GM04504 (cell line): Measurements from ENCODE around the gene WNT2B.
A peak's percentile ranks its signal among the peaks of the same experiment; 100 is the strongest.

Source experiments
- DNase-seq: peaks from one replicate; pipeline ENCODE4 v3.0.0-alpha.2; 2012; ENCODE audit warnings: low read depth

The WNT2B gene

DNA sequence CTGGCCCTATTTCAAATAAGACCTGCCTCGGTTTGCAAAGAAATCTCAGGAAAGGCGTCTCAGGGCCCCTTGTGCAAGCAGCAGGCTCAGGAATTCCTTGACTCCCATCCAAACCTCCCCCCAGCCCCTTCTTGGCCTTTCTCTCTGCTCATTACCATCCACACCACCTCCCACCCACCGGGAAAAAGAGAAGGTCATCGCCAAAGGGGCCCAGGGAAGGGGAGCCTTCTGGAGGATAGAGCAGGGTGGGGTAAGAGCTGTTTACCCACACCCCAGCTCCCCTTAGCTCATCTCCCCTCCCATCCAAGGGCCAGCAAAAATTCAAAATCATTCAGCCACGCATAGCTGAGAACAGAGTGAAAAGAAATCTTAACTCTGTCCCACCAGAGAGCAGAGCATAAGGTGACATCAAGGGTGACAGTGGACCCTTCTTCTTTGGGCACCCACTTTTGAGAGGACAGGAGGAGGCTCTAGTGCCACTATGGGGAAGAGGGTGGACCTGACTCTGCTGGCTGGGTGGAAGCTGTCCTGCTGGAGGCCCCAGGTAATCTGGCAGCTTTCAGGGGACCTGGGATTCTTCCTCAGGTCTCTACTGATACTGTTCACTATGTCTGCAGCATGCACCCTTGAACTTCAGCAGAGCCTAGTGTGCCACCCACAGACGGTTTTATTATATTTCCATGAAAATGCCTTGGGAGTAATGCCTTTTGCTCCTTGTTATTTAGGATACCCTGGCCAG lies 3.9 kb upstream of the WNT2B start:
- no peak for DNase-seq

DNA sequence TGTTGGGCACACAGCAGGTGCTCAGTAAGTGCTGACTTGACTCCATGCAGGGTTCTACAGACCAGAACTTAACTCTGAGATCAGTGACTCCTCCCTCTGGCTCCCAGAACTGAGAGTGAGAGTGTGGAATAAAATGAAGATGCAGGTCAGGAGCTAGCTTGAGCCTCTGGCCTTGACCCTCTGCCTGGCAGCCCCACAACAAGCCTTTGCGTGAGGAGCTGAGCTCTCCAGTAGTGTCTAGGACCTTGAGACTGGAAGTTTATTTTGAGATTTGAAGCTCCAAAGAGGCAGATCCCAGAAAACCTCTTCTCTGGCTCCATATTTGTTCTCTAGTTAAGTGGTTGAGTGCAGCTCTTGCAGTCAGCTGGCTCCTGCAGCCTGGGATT lies 3.4 kb upstream of the WNT2B start:
- no peak for DNase-seq

DNA sequence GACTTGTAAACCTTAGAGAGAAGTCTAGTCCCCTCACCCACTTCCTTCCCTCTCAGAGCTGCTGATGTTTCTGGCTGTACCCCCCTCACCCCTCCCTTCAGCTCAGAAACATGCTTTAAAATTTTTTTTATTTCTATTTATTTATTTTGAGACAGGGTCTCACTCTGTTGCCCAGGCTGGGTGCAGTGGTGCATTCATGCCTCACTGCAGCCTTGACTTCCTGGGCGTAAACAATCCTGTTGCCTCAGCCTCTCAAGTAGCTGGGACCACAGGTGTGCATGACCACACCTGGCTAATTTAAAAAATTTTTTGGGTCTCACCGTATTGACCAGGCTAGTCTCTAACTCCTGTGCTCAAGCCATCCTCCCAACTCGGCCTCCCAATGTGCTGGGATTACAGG lies 2.9 kb upstream of the WNT2B start:
- no peak for DNase-seq

DNA sequence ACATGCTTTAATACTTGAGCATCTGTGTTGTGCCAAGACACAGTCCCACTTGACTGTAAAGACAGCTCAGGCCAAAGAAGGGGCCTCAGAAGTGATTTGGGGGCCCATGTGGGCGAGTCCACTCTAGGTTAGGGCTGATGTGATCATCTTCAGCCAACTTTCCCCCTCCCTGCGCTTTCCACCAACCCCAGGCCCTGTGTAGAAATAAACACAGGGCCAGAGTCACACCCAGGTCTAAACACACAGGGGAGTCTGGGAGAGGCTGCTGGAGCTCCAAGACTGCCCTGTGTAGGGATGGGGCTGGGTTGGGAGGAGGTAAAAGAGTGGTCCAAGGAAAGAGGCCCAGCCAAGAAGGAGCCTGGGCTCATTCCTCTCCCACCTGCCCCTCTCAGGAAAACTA lies 2.5 kb upstream of the WNT2B start:
- DNase-seq, result no peak

DNA sequence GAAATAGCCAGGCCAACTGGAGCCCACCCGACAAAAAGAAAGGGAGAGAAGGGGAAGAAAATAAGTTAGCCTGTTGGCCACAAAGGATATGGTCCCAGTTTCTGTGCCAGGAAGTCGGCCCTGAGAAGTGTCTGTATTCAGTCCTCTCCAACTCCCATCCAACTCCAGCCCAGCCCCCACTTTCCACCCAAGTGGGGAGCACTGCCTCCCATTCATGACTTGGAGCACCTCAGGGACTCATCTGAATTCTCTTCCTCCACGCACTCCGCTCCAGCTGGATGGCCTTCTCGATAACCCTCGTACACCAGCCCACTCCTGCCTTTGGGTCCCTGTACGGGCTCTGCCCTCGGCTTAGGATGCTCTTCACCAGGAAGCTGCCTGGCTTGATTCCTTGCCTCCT lies 2.0 kb upstream of the WNT2B start:
- no peak for DNase-seq

DNA sequence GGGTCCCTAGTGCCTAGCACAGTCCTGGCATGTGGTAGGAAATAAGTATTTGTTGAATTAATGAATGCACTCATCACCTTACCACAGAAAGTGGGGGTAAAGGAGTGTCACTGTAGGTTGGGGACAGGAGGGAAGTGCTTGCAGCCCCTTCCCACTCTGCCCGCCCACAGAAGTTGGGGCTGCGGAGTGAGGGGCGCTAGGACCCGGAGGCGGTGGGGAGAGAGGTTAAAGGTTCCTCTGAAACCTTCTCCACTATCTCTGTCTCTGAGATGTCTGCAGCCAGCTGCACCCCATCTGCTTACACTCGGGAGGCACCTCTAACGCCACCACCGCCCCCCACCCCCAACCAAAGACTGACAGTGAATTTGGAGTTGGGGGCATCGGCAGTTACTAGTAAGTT lies 1.4 kb upstream of the WNT2B start:
- DNase-seq, result no peak

DNA sequence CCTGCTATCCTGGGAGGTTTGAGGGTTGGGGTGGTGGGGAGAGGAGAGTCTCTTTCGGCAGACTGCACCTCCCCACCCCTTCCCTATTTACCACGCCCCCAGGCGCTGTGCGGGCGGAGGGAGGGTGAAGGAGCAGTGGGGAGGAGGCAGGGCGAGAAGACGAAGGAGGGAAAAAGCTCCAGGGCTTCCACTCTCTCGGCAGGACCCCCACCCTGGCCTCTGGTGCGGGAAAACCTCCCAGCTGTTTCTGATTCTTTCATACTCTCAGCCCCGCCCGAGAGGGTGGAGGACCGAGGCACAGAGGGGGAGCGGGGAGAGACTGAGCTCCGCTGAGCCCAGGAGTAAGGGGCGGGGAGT lies 866 bp upstream of the WNT2B start:
- DNase-seq, result no peak

DNA sequence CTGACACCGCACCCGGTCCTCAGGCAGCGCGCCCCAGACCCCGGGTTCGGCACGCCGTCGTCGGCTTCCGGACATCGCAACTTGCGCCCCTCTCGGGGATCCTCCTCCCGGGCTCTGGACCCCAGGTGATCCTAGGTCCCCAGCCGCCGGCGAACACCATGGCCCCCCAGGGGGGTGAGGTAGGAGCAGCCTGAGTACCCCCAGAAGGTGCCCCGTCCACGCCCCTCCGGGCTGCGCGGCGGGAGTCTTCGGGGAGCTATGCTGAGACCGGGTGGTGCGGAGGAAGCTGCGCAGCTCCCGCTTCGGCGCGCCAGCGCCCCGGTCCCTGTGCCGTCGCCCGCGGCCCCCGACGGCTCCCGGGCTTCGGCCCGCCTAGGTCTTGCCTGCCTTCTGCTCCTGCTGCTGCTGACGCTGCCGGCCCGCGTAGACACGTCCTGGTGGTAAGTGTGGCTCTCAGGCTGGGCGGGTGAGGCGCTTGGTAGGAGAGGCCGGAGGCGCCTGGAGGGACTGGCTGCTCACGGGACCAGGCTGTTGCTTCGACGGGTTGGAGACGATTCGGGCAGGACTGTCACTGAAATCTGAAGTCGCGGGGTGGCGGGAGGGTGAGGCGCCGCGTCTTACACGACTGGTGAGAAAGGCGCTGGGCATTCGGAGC lies 367 bp downstream of the WNT2B start:
- no peak for DNase-seq

DNA sequence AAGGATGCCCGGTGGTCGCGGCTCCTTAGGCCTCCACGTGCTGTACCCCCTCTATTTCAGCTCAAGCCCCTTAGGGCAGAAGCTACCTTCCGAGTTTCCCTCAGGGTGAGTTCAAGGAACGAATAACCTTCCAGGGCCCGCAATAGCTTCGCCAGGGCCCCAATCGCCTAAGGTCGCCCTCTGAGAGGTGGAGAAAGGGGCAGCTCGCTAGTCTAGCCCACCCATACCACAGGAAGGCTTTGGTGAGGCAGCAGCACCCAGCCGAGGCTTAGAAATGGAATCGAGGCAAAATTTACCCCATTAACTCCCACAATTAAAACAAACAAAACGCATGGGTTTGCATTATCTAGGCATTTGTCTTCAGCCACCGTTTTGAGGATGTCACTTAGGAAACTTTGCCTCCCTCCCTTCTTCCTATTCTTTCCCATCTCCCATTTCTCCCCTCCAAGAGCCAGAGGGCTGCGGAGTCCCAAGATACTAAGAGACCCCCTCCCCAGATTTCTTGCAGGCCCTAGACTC lies 954 bp downstream of the WNT2B start:
- no peak for DNase-seq

DNA sequence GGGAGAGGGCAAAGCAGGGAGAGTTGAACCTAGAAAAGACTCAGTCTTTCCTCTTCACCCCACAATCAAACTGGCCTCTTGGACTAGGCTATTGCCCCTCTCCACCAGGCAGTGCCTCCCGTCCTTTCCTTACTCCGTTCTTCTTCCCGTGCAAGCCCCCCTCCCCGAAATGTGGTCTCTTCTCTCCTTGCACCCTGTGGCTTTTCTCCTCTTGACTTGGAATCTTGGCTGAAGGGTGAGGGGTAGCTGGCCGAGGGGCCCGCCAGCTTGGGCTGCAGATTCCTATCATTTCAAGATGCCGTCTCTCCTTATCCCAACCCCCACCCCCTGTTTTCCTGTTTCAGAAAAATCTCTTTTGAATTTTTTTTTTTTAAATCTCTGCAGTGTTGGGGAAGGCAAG lies 1.6 kb downstream of the WNT2B start:
- no peak for DNase-seq

DNA sequence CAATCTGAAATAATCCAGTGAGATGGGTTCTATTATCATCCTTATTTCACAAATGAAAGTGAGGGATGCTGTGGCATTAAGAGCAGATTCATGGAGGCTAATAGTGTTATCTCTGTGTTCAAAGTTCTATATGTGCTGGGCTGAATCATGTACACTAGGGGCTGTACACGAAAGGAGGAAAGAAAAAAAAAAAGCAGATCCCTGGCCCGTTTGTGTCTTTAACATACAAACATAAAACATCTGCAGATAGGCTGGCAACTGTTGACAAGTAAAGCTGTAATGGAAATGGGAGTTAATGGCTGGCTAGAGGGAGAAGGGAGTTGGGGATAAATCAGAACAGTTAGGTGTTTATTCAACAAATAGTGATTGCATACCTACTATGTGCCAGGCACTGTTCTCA lies 3.1 kb downstream of the WNT2B start:
- no peak for DNase-seq

DNA sequence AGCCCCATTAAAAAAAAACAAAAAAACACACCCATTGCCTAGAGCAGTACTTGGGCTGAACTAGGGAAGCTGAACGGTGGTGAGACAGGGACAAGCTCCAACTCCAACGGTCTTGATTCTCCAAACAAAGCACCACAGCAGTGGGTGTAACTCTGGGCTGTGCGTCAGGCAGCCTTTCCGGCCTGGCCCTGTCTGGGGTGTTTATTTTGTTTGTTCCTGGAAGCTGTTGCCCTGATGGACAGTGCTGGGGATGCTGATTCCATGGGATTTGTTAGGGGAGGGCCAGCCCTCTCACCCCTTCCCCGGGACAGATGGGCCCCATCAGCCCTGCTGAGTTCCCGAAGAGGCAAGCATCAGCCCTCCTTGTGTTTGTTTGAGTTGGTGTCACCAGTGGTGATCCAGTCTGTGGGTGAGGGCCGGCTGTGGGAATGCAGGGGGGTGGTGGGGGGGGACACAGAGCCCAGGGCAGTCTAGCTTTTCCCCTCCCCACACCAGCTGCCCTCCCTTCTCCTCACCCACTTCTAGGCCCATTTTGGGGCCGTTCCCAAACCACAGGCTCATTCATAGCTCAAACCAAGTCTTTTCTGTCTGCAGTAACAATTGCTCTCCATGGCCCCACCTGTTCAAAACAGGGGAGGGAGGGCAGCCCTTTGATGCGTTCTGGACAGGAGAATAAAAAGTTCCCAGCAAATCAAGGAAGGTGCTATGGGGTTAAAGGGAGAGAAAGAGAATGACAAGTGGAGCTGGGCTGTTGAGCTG lies 4.5 kb downstream of the WNT2B start:
- no peak for DNase-seq

DNA sequence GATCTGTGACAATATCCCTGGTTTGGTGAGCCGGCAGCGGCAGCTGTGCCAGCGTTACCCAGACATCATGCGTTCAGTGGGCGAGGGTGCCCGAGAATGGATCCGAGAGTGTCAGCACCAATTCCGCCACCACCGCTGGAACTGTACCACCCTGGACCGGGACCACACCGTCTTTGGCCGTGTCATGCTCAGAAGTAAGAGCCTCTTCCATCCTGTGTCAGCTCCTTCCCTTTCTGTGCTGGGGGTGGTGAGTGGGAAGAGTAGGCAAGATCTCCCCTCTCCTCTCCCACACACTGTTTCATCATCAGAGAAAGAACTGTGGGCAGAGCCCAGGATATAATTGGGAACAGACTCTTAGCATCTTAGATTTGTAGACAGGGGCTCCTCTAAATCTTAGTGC lies 6.1 kb downstream of the WNT2B start:
- DNase-seq, result no peak

DNA sequence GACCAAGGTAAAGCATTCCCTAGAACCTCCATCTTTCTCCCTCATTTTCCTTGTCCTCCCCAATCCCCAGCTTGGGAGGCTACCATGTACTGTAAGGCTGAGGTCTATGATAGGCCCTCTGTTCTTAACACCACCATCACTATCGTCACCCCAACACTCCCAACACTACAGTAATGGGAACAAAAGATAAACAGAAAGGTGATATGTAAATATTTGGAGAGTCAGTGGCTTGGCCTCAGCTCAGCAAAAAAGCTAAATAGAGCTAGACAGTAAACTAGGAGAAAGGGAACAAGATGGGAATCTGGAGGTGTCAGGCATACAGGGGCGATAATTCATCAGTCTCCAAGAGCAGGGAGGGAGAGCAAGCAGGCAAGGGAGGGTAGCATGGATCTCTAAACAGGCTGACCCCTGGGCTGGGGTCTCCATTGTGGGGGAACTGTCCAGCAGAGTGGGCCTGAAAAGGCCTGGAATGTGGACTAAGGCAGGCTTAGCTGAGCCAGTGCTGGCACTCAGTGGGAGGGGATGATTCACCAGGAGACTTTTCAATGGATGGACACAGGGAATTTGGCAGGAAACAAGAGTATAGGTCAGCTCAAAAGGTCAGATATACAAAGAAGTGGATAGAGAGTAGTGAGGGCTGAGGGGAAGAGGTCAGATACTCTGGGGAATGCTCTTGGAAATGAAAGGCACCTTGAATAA lies 6.7 kb downstream of the WNT2B start:
- DNase-seq, result no peak

DNA sequence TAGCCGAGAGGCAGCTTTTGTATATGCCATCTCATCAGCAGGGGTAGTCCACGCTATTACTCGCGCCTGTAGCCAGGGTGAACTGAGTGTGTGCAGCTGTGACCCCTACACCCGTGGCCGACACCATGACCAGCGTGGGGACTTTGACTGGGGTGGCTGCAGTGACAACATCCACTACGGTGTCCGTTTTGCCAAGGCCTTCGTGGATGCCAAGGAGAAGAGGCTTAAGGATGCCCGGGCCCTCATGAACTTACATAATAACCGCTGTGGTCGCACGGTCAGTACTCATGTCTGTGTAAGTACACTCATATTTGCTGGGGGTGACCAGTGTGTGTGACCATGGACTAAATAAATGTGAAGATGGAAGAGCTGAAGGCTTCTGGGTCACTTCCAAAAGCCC lies 7.4 kb downstream of the WNT2B start:
- no peak for DNase-seq

DNA sequence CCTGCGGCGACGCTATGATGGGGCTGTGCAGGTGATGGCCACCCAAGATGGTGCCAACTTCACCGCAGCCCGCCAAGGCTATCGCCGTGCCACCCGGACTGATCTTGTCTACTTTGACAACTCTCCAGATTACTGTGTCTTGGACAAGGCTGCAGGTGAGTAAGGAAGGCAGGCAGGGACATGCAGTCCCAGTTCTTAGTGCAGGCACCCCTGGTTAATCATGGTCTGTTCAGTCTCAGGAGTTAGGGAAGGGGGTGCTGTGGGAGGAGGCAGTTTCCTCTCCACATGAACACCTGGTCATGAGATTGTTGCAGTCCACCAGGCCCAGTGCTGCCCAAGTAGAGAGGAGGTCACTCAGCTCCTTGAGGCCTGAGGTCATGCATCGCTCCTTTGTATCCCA lies 8.5 kb downstream of the WNT2B start:
- DNase-seq, result no peak

DNA sequence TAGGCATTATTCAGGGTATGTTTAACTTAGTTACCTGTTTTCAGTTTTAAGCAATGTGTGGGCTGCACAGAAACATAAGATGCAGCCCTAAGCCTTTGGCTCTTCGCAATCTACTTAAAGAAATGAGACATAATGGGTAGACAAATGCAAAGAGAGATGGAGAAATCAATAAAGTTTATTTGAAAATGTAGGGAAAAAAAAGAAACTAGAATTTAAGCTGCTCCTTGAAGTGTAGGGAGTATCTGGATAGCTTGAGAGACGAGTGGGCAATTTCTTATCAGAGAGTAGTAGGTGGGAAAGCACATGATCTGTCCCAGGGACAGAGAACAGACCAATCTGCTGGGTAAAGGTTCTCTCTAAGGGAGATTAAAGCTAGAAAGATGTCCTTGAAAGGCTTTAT lies 8.9 kb downstream of the WNT2B start:
- DNase-seq, result no peak

DNA sequence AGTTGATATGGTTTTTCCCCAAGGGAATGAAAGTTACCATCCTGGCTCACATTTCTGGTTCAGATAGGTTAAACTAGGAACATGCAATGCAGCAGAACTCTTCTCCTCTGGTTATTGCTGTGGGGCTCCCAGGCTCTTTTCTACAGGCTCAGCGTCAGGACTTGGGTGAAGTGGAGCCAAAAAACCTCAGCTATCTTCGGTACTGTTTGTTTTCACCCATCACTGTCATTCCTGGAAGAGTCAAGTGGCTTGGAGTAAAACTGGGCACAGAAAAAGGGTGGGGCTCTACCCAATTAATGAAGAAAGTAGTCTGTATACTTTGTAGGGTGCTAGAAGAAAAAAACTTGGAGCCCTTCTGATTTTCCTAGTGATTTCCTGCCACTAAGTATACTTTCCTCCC lies 9.4 kb downstream of the WNT2B start:
- DNase-seq, result no peak

DNA sequence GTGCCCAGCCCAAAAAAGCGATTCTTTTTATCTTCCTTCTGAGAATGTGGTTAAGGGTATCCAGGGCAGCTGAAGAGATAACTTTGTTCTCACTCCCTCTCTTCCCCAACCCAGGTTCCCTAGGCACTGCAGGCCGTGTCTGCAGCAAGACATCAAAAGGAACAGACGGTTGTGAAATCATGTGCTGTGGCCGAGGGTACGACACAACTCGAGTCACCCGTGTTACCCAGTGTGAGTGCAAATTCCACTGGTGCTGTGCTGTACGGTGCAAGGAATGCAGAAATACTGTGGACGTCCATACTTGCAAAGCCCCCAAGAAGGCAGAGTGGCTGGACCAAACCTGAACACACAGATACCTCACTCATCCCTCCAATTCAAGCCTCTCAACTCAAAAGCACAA lies 11.4 kb downstream of the WNT2B start:
- no peak for DNase-seq

DNA sequence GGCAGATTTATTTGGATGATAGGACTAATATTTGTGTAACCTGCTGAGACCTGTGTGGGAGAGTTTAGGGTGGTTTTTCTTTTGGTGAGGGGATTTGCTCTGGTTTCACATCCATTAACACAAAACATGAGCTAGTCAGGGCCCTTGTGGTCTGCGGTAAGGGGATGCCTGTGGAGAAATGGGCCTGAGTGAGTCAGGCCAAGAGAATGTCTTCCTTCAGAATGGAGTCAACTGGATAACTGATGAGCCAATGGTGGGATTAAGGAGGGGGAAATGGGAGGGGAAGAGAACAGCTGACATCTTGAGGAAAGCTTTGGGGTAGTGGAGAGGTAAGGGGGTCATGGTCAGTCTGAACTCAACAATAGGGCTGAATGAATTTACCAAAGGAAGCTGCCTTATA lies 13.9 kb downstream of the WNT2B start:
- peak; percentile 77 for DNase-seq

DNA sequence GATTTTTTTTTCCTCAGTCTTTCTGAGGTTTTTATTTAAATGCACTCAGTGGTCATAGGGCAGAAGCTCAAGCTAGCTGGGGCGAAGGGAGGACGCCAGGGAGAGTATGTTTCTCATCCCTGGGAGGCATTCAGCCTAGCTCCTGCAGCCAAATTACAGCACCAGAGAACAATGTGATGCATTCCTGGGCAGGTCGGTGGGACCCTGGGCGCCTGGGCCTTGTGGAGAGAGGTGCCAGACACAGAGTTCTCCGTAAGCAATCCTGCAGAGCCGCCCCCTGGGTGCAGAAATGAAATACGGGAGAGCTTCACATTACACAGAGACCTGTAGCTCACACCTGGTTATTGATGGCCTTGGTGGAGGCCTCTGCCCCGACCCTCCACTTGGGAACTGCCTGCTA lies 15.5 kb downstream of the WNT2B start:
- no peak for DNase-seq

DNA sequence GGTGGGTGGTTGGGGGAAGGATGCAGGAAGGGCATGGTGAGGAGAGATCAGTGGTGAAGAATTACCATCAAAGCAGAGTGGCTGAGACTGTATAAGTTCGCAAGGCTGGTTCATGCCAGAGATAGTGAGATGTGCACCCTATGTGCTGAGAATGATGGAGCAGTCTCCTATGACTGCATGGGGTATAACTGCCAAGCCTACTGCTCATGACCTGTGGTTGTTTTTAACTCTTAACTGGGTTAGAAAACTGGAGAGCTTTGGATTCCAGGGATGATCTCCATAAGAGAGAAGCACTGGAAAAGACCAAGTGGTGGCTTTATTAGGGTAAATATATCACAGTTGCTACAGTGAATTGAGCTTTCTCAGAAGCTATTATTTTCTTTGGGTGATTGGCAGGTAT lies 16.2 kb downstream of the WNT2B start:
- DNase-seq, result no peak
